ENCODE data around the gene DNAH5. TPM values are rescaled to one million over a fixed set of nuclear protein-coding genes. Genes with fewer than 3 reads are reported as not detected.

The DNAH5 gene
- total and polyA plus RNA-seq, 7 experiments from 2014 or later, result not detected

DNA sequence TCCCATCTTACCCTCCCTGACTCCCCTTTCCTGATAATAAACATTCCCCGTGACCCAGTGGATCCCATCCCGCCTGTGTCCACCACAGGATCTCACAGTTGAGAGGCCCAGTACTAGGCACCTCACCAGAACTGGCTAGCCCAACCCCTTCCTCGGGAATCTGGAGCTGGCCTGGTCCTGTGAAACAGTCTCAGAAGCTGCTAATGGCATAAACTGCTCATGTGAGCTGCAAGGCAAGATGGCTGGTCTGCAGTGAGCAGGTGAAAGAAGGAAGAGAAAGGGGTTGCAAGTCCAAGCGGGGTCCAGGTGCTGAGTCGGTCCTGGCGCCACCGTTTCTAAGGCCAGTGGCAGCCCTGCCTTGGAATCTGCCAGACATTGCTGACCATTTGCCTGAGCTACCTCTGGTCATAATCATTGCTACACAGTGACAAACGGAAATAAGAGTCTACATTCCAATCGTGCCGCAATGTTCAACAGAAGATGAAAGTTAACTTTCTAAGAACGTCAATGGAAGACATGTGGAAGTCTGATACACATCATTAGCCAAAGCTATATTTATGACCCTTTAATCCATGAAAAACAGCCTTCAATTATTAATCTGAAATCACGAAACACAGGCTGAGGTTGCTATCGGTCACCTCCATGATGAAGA lies 33.7 kb downstream of the DNAH5 start:
- no peak overlapping the region for H3K27ac Mint-ChIP-seq
- Histone ChIP-seq H3K4me3 (ENCODE audit: low read length) (no peak overlapping the region), H3K9me3 (ENCODE audit: control insufficient read depth in 2 of 3, low read length in 3 of 3) (no peaks in the 10 kb centered on the region), H3K36me3 (ENCODE audit: control insufficient read depth in 2 of 3, insufficient read depth in 3 of 3, low read length in 3 of 3) (no peaks in the 10 kb centered on the region), H3K27me3 (ENCODE audit: control insufficient read depth in 2 of 2, insufficient read depth in 2 of 2, low read length in 2 of 2) (no peaks in the 10 kb centered on the region), H3K4me1 (ENCODE audit: control insufficient read depth in 2 of 2, insufficient read depth in 2 of 2, low read length in 2 of 2) (no peaks in the 10 kb centered on the region), H3K27ac (ENCODE audit: low read depth, low read length) (no peak overlapping the region)
- peaks cover 0 to 4% (median 0%) of the 10 kb centered on the region in 11 donors for H3K9me3 Mint-ChIP-seq
- no peak for DNase-seq
- H3K4me3 Mint-ChIP-seq, result no peak overlapping the region
- POLR2A ChIA-PET, result no interaction called here
- H3K27me3 Mint-ChIP-seq, result no peaks in the 10 kb centered on the region
- CTCF ChIA-PET, result no interaction called here
- intact Hi-C loops (cut with micrococcal nuclease), result no loop called here
- no peaks in the 10 kb centered on the region for H3K36me3 Mint-ChIP-seq
- H3K4me1 Mint-ChIP-seq, result no peaks in the 10 kb centered on the region
- no peak for ATAC-seq

DNA sequence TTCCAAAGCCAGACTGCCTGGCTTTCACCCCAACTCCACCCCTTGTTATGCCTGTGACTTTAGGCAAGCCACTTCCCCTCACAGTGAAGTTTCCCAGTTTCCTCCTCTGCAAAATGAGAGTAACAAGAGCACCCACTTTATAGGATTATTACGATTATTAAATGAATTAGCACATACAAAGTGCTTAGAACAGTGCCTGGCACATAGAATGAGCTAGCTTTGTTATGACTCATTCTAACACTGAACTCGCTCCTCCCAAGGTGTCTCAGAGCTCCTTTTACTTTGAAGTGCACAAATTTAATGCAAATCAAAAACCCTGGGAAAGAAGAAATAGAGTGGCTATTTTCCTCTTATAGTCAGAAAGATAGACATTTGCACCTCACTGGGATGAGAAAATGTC lies 34.3 kb downstream of the DNAH5 start:
- no peaks in the 10 kb centered on the region for H3K36me3 ChIP-seq (ENCODE audit: control insufficient read depth in 2 of 3, insufficient read depth in 3 of 3, low read length in 3 of 3)
- H3K27ac Mint-ChIP-seq, result no peak overlapping the region
- H3K4me3 ChIP-seq (ENCODE audit: low read length), result no peak overlapping the region
- POLR2A ChIA-PET, result no interaction called here
- DNase-seq (no peak), ATAC-seq (no peak)
- no peaks in the 10 kb centered on the region for H3K27me3 Mint-ChIP-seq
- no peaks in the 10 kb centered on the region for H3K4me1 ChIP-seq (ENCODE audit: control insufficient read depth in 2 of 2, insufficient read depth in 2 of 2, low read length in 2 of 2)
- H3K4me3 Mint-ChIP-seq, result no peak overlapping the region
- H3K4me1 Mint-ChIP-seq, result no peaks in the 10 kb centered on the region
- CTCF ChIA-PET, result no interaction called here
- no peaks in the 10 kb centered on the region for H3K27me3 ChIP-seq (ENCODE audit: control insufficient read depth in 2 of 2, insufficient read depth in 2 of 2, low read length in 2 of 2)
- H3K27ac ChIP-seq (ENCODE audit: low read depth, low read length), result no peak overlapping the region
- H3K9me3 Mint-ChIP-seq, result peaks cover 0 to 4% (median 0%) of the 10 kb centered on the region in 11 donors
- intact Hi-C loops (cut with micrococcal nuclease), result no loop called here
- H3K9me3 ChIP-seq (ENCODE audit: control insufficient read depth in 2 of 3, low read length in 3 of 3), result no peaks in the 10 kb centered on the region
- H3K36me3 Mint-ChIP-seq, result no peaks in the 10 kb centered on the region

DNA sequence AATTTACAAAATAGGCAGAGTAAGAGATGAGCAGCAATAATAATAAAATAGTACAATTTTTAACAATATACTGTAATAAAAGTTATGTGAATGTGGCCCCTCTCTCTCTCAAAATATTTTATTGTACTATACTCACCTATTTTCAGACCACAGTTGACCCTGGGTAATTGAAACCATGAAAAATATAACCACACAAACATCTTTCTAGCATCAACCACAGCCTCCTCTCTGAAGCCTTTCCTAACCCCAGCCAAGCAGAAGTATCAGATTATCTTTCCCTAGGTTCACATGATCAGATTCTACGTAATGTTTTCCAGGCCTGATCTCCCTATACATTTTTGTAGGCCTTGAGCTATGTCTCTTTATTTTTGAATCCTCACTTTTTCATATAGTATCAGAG lies 35.2 kb downstream of the DNAH5 start:
- no peaks in the 10 kb centered on the region for H3K36me3 ChIP-seq (ENCODE audit: control insufficient read depth in 2 of 3, insufficient read depth in 3 of 3, low read length in 3 of 3)
- intact Hi-C loops (cut with micrococcal nuclease), result no loop called here
- no peaks in the 10 kb centered on the region for H3K27me3 ChIP-seq (ENCODE audit: control insufficient read depth in 2 of 2, insufficient read depth in 2 of 2, low read length in 2 of 2)
- CTCF ChIA-PET, result no interaction called here
- no peaks in the 10 kb centered on the region for H3K36me3 Mint-ChIP-seq
- no peaks in the 10 kb centered on the region for H3K4me1 Mint-ChIP-seq
- H3K27ac Mint-ChIP-seq, result no peak overlapping the region
- no peak for DNase-seq
- POLR2A ChIA-PET, result no interaction called here
- no peaks in the 10 kb centered on the region for H3K27me3 Mint-ChIP-seq
- H3K4me3 ChIP-seq (ENCODE audit: low read length), result no peak overlapping the region
- no peak overlapping the region for H3K4me3 Mint-ChIP-seq
- H3K9me3 Mint-ChIP-seq, result peaks cover 0 to 4% (median 0%) of the 10 kb centered on the region in 11 donors
- H3K27ac ChIP-seq (ENCODE audit: low read depth, low read length), result no peak overlapping the region
- no peaks in the 10 kb centered on the region for H3K9me3 ChIP-seq (ENCODE audit: control insufficient read depth in 2 of 3, low read length in 3 of 3)
- H3K4me1 ChIP-seq (ENCODE audit: control insufficient read depth in 2 of 2, insufficient read depth in 2 of 2, low read length in 2 of 2), result no peaks in the 10 kb centered on the region
- no peak for ATAC-seq

DNA sequence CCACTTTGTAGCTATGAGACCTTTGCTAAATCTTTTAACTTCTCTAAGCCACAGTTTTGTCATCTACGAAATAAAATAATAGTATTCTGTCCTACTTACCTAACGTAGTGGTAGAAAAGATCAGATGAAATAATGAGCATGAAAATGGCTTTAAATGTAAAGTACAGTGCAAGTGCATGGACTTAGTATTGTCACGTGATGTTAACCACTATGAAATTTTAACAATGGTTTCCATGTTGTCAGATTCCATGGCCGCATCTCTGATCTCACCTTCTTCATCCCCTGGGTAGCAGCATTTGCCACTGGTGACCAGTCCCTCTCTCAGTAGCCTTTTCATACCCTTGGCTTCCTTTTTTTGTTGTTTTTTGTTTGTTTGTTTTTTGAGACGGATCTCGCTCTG lies 45.9 kb downstream of the DNAH5 start:
- Mint-ChIP-seq H3K9me3 (peaks cover 0 to 20% (median 3%) of the 10 kb centered on the region in 11 donors), H3K4me1 (no peaks in the 10 kb centered on the region), H3K4me3 (no peak overlapping the region), H3K27me3 (peaks cover 0 to 12% (median 0%) of the 10 kb centered on the region in 5 donors), H3K36me3 (peaks cover 0 to 5% (median 0%) of the 10 kb centered on the region in 5 donors), H3K27ac (no peak overlapping the region)
- Histone ChIP-seq H3K36me3 (ENCODE audit: control insufficient read depth in 2 of 3, insufficient read depth in 3 of 3, low read length in 3 of 3) (no peaks in the 10 kb centered on the region), H3K9me3 (ENCODE audit: control insufficient read depth in 2 of 3, low read length in 3 of 3) (peaks cover 0 to 3% (median 0%) of the 10 kb centered on the region in 3 experiments), H3K27me3 (ENCODE audit: control insufficient read depth in 2 of 2, insufficient read depth in 2 of 2, low read length in 2 of 2) (no peaks in the 10 kb centered on the region), H3K4me1 (ENCODE audit: control insufficient read depth in 2 of 2, insufficient read depth in 2 of 2, low read length in 2 of 2) (no peaks in the 10 kb centered on the region), H3K27ac (ENCODE audit: low read depth, low read length) (no peak overlapping the region), H3K4me3 (ENCODE audit: low read length) (no peak overlapping the region)
- POLR2A ChIA-PET, result no interaction called here
- CTCF ChIA-PET, result no interaction called here
- ATAC-seq (no peak), DNase-seq (no peak)
- intact Hi-C loops (cut with micrococcal nuclease), result no loop called here

DNA sequence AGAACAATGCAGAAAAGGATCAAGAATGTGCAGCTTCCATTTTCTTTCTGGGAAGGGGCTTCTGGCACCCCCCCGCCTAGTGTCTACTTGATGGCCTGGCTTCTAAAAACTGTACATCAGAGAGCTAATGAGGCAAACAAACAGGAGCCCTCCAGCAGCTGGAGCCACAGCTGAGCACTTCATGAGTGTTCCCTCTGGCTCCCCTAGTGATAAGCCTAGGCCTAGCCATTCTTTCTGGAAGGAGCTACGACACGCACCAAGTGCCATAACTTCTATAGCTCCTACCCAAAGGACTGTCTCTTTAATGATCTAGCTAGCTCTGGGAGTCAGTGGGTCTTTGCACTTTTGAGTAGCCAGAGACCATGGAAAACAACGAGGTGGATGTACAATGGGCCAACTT lies 66.1 kb downstream of the DNAH5 start:
- Histone ChIP-seq H3K36me3 (ENCODE audit: control insufficient read depth in 2 of 3, insufficient read depth in 3 of 3, low read length in 3 of 3) (no peaks in the 10 kb centered on the region), H3K9me3 (ENCODE audit: control insufficient read depth in 2 of 3, low read length in 3 of 3) (peaks cover 0 to 15% (median 0%) of the 10 kb centered on the region in 3 experiments), H3K4me1 (ENCODE audit: control insufficient read depth in 2 of 2, insufficient read depth in 2 of 2, low read length in 2 of 2) (no peaks in the 10 kb centered on the region), H3K27ac (ENCODE audit: low read depth, low read length) (no peak overlapping the region), H3K4me3 (ENCODE audit: low read length) (no peak overlapping the region), H3K27me3 (ENCODE audit: control insufficient read depth in 2 of 2, insufficient read depth in 2 of 2, low read length in 2 of 2) (no peaks in the 10 kb centered on the region)
- Mint-ChIP-seq H3K9me3 (peaks cover 4 to 41% (median 16%) of the 10 kb centered on the region in 11 donors), H3K4me3 (no peak overlapping the region), H3K36me3 (no peaks in the 10 kb centered on the region), H3K27ac (no peak overlapping the region), H3K27me3 (no peaks in the 10 kb centered on the region), H3K4me1 (no peaks in the 10 kb centered on the region)
- ChIA-PET CTCF (no interaction called here), POLR2A (no interaction called here)
- no peak for DNase-seq
- intact Hi-C loops (cut with micrococcal nuclease), result no loop called here
- ATAC-seq, result no peak

DNA sequence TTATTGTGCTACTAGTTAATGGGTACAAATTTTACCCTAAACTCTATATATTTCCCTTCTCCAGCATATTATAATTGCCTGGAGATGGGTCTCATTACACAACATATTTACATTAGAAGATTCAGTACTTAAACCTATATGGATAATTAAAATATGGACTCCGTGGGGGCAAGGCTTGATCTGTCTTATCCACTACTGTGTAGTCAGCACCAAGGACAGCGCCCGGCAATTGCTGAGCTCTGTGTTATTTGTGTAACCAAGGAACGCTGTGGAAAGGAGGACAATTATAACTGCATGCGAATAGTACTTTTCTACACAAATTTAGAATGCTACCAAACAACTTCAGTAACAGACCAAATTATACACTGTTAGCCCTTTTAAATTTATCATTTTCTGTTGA lies 77.7 kb downstream of the DNAH5 start:
- H3K4me1 Mint-ChIP-seq, result no peaks in the 10 kb centered on the region
- no peaks in the 10 kb centered on the region for H3K36me3 Mint-ChIP-seq
- H3K36me3 ChIP-seq (ENCODE audit: control insufficient read depth in 2 of 3, insufficient read depth in 3 of 3, low read length in 3 of 3), result no peaks in the 10 kb centered on the region
- no peaks in the 10 kb centered on the region for H3K27me3 Mint-ChIP-seq
- H3K27ac ChIP-seq (ENCODE audit: low read depth, low read length), result no peak overlapping the region
- no peak overlapping the region for H3K4me3 ChIP-seq (ENCODE audit: low read length)
- ChIA-PET CTCF (no interaction called here), POLR2A (no interaction called here)
- no peaks in the 10 kb centered on the region for H3K9me3 ChIP-seq (ENCODE audit: control insufficient read depth in 2 of 3, low read length in 3 of 3)
- no peaks in the 10 kb centered on the region for H3K4me1 ChIP-seq (ENCODE audit: control insufficient read depth in 2 of 2, insufficient read depth in 2 of 2, low read length in 2 of 2)
- H3K9me3 Mint-ChIP-seq, result peaks cover 0 to 17% (median 9%) of the 10 kb centered on the region in 11 donors
- no peaks in the 10 kb centered on the region for H3K27me3 ChIP-seq (ENCODE audit: control insufficient read depth in 2 of 2, insufficient read depth in 2 of 2, low read length in 2 of 2)
- no peak for ATAC-seq
- no peak overlapping the region for H3K27ac Mint-ChIP-seq
- DNase-seq, result no peak
- no peak overlapping the region for H3K4me3 Mint-ChIP-seq
- intact Hi-C loops (cut with micrococcal nuclease), result no loop called here

DNA sequence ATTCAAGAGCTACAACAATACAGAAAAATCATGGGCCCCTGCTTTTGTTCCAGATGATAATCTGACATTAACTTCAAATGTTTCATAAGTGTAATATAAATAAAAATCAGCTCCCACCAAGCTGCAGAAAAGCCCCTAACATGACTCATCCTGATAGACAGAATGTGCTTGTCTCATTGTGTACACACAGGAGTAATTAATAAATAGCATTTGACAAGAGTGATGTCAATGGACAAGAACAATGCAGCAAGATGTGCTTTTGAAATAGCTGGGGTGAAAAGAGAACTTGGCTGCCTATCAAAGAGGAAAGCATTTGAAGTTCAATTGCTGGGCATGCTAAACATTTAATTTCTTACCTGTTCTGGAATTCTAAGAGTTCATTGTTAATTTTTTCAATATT lies 79.2 kb downstream of the DNAH5 start:
- H3K4me1 ChIP-seq (ENCODE audit: control insufficient read depth in 2 of 2, insufficient read depth in 2 of 2, low read length in 2 of 2), result no peaks in the 10 kb centered on the region
- H3K27me3 Mint-ChIP-seq, result no peaks in the 10 kb centered on the region
- H3K27ac Mint-ChIP-seq, result no peak overlapping the region
- no peak overlapping the region for H3K4me3 ChIP-seq (ENCODE audit: low read length)
- H3K27me3 ChIP-seq (ENCODE audit: control insufficient read depth in 2 of 2, insufficient read depth in 2 of 2, low read length in 2 of 2), result no peaks in the 10 kb centered on the region
- intact Hi-C loops (cut with micrococcal nuclease), result no loop called here
- no peak overlapping the region for H3K4me3 Mint-ChIP-seq
- H3K9me3 ChIP-seq (ENCODE audit: control insufficient read depth in 2 of 3, low read length in 3 of 3), result no peaks in the 10 kb centered on the region
- ChIA-PET POLR2A (no interaction called here), CTCF (no interaction called here)
- H3K27ac ChIP-seq (ENCODE audit: low read depth, low read length), result no peak overlapping the region
- DNase-seq (no peak), ATAC-seq (no peak)
- peaks cover 2 to 23% (median 9%) of the 10 kb centered on the region in 11 donors for H3K9me3 Mint-ChIP-seq
- H3K36me3 ChIP-seq (ENCODE audit: control insufficient read depth in 2 of 3, insufficient read depth in 3 of 3, low read length in 3 of 3), result no peaks in the 10 kb centered on the region
- H3K36me3 Mint-ChIP-seq, result no peaks in the 10 kb centered on the region
- H3K4me1 Mint-ChIP-seq, result no peaks in the 10 kb centered on the region

Data from naive thymus-derived CD4-positive, alpha-beta T cell (primary cell).